OCI-LY7 (cell line): ENCODE results near the gene SPECC1. TPM values are rescaled to one million over a fixed set of nuclear protein-coding genes. Genes with fewer than 3 reads are reported as not detected.

ENCODE experiments used
- BruUV-seq: library from RNA; stranded (reverse); fragments of 400-500 nt; replicated peaks from 2 replicates; lab custom pipeline; 2021; lab: Mats Ljungman, UMichigan
- CTCF ChIA-PET: fragments of 300-600 bp; sonication (Branson Sonifier 250); formaldehyde crosslinking; loops from one replicate; lab custom pipeline; 2022; ENCODE audit warnings: antibody characterized with exemption; ENCODE audit not compliant: unreplicated experiment; lab: Charles Lee
- POLR2A ChIA-PET: fragments of 300-600 bp; sonication (Branson Sonifier 250); formaldehyde crosslinking; loops from one replicate; lab custom pipeline; 2022; ENCODE audit warnings: antibody characterized with exemption; lab: Charles Lee
- DNase-seq: peaks from one replicate; pipeline ENCODE4 v3.0.0-alpha.2; 2015; ENCODE audit warnings: low spot score
- H2AFZ ChIP-seq: fragments of 200-600 bp; sonication (generic), shearing (Covaris generic); 2 replicates; pipeline ENCODE4 v1.6.1; 2014; ENCODE audit warnings: mild to moderate bottlenecking, antibody characterized with exemption, low read length, moderate library complexity
- H3K27ac ChIP-seq: fragments of 200-600 bp; sonication (generic); 2 replicates; pipeline ENCODE4 v1.5.1; 2014; ENCODE audit warnings: mixed run types, low read depth, mild to moderate bottlenecking, moderate library complexity, low read length, inconsistent platforms; ENCODE audit not compliant: poor library complexity, severe bottlenecking
- H3K36me3 ChIP-seq: fragments of 200-600 bp; sonication (generic); 2 replicates; pipeline ENCODE4 v1.6.1; 2014; ENCODE audit warnings: mild to moderate bottlenecking, antibody characterized with exemption, low read length, moderate library complexity, mixed read lengths; ENCODE audit not compliant: insufficient read depth
- H3K4me1 ChIP-seq: fragments of 200-600 bp; sonication (generic); 2 replicates; pipeline ENCODE4 v1.5.1; 2014; ENCODE audit warnings: mild to moderate bottlenecking, low read length; ENCODE audit not compliant: insufficient read depth, poor library complexity, severe bottlenecking
- H3K4me2 ChIP-seq: fragments of 200-600 bp; sonication (generic); 2 replicates; pipeline ENCODE4 v1.6.1; 2014; ENCODE audit warnings: mild to moderate bottlenecking, low read length
- H3K4me3 ChIP-seq: fragments of 200-600 bp; sonication (generic); 2 replicates; pipeline ENCODE4 v1.5.1; 2014; ENCODE audit warnings: mild to moderate bottlenecking, low read depth, low read length; ENCODE audit not compliant: poor library complexity, severe bottlenecking
- H3K79me2 ChIP-seq: fragments of 200-600 bp; sonication (generic); 2 replicates; pipeline ENCODE4 v1.6.1; 2016; ENCODE audit warnings: low read depth, mild to moderate bottlenecking, low read length, moderate library complexity, mixed read lengths; ENCODE audit not compliant: insufficient read depth
- H3K9me2 ChIP-seq: fragments of 200-600 bp; sonication (generic); 2 replicates; pipeline ENCODE4 v1.6.1; 2016; ENCODE audit warnings: mild to moderate bottlenecking, low read length, mixed read lengths; ENCODE audit not compliant: insufficient read depth
- H3K9me3 ChIP-seq: fragments of 200-600 bp; sonication (generic); 2 replicates; pipeline ENCODE4 v1.6.1; 2014; ENCODE audit warnings: mild to moderate bottlenecking, mixed run types, low read length, mixed read lengths
- H4K20me1 ChIP-seq: fragments of 200-600 bp; sonication (generic); 2 replicates; pipeline ENCODE4 v1.6.1; 2014; ENCODE audit warnings: mild to moderate bottlenecking, antibody characterized with exemption, low read length, moderate library complexity, mixed read lengths; ENCODE audit not compliant: insufficient read depth
- EZH2phosphoT487 ChIP-seq: fragments of 200-600 bp; sonication (generic); IDR thresholded peaks from 2 replicates; pipeline ENCODE4 v1.6.1; 2018; ENCODE audit warnings: low read depth, borderline replicate concordance, mild to moderate bottlenecking, mixed run types, antibody characterized with exemption, low read length, moderate library complexity, mixed read lengths
- intact Hi-C: fragments of 100-400 bp; cut with micrococcal nuclease; formaldehyde crosslinking; loops from one replicate; pipeline ENCODE4 v1.10.0; 2022; ENCODE audit not compliant: unreplicated experiment
- total RNA-seq, 2 experiments: library from RNA; depleted of rRNA in 1 of 2; stranded (reverse); fragments of >200 nt in 1 of 2; shearing (Covaris generic) in 1 of 2; gene quantifications; 2 replicates each; pipeline ENCODE4 v1.2.3, GENCODE V29; 2014 to 2022
- TF ChIP-seq, protein P1 (sequence below): fragments of 200-600 bp; sonication (generic); conservative IDR thresholded peaks from 2 replicates; pipeline ENCODE4 v1.5.1; 2014; ENCODE audit warnings: mild to moderate bottlenecking, antibody characterized with exemption, low read length, moderate library complexity, mixed read lengths

The SPECC1 gene
- total RNA-seq, 2 experiments from 2014 or later, result 0.47 to 2.8 TPM

DNA sequence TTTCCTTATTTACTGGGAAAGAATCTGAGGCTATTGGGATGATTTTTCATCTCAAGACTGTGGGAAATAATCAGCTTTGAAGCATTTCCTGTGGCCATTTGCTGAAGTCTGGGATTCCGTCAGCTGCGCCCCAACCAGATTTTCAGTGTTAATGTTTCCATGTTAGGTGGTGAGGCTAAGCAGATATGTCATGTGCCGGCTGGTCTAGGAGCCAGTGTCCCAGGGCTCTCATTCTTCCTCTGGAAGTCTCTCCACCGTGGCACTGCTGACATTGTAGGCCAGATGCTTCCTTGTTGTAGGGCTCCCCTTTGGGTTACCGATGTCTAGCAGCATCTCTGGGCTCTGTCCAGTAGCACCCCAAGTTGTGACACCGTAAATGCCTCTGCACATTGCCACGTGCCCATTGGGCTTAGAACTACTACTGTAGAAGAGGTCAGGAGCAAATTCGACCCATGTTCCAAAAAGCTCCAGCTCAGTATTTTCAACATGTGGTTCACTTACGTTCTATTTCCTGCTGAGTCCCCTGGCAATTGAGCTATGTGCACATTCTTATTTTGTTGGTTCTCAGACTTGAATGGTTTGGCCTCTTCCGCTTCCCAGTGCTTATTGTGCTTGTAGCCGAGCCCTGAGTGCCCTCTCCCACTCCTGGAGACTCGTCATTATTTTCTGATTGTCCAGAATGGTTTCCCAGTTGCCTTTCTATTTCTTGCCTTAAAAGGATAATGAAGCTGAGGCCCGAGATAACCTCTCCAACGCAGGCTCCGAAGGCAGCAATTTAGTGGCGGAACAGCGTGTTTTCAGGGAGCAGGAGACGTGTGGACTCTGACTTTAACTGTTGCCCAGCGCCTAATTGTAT, 82.2 kb downstream of the SPECC1 start:
- no peak overlapping the region for H3K4me3 ChIP-seq
- no peak overlapping the region for H2AFZ ChIP-seq
- no peaks in the 10 kb centered on the region for H3K9me2 ChIP-seq
- no peak for DNase-seq
- ChIA-PET CTCF (interaction anchor here (0.6 kb wide), 1 partner anchor 227 kb away, joined by 3 read pairs; no protein-coding TSS in a partner anchor), POLR2A (interaction anchor here (0.6 kb wide), 1 partner anchor 563 kb away, joined by 4 read pairs; no protein-coding TSS in a partner anchor)
- H3K36me3 ChIP-seq, result no peaks in the 10 kb centered on the region
- TF ChIP-seq, protein P1, sequence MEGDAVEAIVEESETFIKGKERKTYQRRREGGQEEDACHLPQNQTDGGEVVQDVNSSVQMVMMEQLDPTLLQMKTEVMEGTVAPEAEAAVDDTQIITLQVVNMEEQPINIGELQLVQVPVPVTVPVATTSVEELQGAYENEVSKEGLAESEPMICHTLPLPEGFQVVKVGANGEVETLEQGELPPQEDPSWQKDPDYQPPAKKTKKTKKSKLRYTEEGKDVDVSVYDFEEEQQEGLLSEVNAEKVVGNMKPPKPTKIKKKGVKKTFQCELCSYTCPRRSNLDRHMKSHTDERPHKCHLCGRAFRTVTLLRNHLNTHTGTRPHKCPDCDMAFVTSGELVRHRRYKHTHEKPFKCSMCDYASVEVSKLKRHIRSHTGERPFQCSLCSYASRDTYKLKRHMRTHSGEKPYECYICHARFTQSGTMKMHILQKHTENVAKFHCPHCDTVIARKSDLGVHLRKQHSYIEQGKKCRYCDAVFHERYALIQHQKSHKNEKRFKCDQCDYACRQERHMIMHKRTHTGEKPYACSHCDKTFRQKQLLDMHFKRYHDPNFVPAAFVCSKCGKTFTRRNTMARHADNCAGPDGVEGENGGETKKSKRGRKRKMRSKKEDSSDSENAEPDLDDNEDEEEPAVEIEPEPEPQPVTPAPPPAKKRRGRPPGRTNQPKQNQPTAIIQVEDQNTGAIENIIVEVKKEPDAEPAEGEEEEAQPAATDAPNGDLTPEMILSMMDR, result no peak
- TF ChIP-seq EZH2phosphoT487, result no peak
- intact Hi-C loops, result no loop called here
- no peak overlapping the region for H3K4me2 ChIP-seq
- no peaks in the 10 kb centered on the region for H4K20me1 ChIP-seq
- H3K79me2 ChIP-seq, result no peaks in the 10 kb centered on the region
- H3K9me3 ChIP-seq, result no peaks in the 10 kb centered on the region
- no peaks in the 10 kb centered on the region for H3K4me1 ChIP-seq
- BruUV-seq, result no TSS peak
- H3K27ac ChIP-seq, result no peak overlapping the region

GRCh38 chr17:20092261-20092867, 83.2 kb downstream of the SPECC1 start:
- Histone ChIP-seq H3K4me1 (no peaks in the 10 kb centered on the region), H3K9me2 (no peaks in the 10 kb centered on the region), H4K20me1 (no peaks in the 10 kb centered on the region), H3K36me3 (no peaks in the 10 kb centered on the region), H3K9me3 (no peaks in the 10 kb centered on the region), H3K4me2 (no peak overlapping the region), H2AFZ (no peak overlapping the region), H3K4me3 (no peak overlapping the region), H3K27ac (no peak overlapping the region), H3K79me2 (no peaks in the 10 kb centered on the region)
- POLR2A ChIA-PET, result interaction anchor here (1.2 kb wide), 1 partner anchor 10 kb away, joined by 6 read pairs; no protein-coding TSS in a partner anchor
- BruUV-seq, result no TSS peak
- no peak for DNase-seq
- CTCF ChIA-PET, result no interaction called here
- intact Hi-C loops, result no loop called here
- no peak for TF ChIP-seq EZH2phosphoT487
- TF ChIP-seq, protein P1, result no peak
